HG03520 (cell line): ENCODE results near the gene RNF126.
"Not testable (repeated sequence)": the region's sequence is repeated elsewhere in the genome, so short reads cannot be mapped to it uniquely, and the experiment has no call there.

ENCODE experiments used
- ATAC-seq: cut with Tn5 transposase; IDR thresholded peaks from one replicate; pipeline ENCODE4 v1.9.1; 2021; ENCODE audit warnings: mild to moderate bottlenecking, moderate library complexity; ENCODE audit not compliant: unreplicated experiment

RNF126 gene

DNA sequence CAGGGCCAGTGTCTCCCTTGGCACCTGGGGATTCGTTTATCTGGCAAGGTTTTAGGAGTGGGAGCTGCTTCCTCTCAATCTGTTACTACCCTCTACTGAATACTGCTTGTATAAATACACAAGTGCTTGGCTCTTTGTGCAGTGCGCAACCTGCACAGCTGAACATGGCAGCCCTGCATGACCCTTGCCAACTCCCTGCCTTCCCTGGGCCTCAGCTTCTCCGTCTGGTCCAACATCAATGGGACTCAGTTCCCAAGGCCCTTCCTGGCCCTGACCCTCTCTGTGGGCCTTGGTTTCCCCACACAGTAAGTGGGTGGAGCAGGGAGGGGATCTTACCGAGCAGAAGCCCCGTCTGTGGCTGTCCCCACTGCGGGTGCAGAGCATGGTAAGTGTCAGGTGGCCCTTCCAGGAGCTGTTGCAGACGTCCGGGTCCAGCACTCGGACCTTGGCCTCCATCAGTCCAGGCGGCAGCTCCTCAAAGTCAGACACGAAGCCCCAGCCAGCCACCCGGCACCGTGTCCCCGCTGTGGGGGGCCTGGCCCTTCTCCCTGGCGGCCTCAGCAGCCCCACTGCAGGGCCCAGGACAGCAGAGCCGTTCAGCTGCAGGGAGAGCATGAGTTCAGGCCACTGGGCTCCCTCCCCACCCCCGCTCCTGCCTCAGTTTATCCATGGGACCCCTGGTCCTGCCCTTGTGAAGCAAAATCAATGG, 23.7 kb upstream of the RNF126 start:
- ATAC-seq = no peak

DNA sequence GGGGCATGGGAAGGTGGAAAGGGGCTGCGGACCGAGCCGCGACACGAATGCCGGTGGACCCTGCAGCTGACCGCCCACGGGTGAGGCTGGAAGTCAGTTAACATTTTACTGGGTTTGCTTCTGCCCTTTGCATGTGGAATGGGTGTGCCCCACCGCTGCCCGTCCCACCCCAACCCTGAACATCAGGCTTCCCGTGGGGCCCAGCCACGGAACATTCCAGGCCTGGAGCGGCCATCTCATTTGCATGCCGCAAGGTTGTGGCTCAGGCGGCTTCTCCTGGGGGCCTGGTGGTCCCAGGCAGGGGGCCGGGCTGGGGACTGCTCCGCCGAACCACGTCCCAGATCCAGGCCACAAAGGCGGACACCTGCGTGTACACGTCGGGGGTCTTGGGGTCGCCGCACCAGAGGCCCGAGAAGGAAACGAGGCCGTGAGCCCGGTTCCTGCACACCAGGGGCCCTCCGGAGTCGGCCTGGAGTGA, 22.5 kb upstream of the RNF126 start:
- no peak for ATAC-seq

DNA sequence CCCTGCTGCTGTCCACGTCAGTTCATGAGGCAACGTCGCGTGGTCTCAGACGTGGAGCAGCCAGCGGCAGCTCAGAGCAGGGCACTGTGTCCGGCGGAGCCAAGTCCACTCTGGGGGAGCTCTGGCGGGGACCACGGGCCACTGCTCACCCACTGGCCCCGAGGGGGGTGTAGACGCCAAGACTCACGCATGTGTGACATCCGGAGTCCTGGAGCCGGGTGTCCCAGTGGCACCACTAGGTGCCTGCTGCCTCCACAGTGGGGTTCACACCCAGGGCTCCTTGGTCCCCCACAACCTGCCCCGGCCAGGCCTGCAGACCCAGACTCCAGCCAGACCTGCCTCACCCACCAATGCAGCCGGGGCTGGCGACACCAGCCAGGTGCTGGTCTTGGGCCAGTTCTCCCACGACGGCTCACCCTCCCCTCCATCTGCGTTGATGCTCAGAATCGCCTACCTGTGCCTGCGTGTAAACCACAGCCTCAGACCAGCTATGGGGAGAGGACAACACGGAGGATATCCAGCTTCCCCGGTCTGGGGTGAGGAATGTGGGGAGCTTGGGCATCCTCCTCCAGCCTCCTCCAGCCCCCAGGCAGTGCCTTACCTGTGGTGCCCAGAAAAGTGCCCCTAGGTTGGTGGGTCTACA, 19.8 kb upstream of the RNF126 start:
- ATAC-seq = no peak

DNA sequence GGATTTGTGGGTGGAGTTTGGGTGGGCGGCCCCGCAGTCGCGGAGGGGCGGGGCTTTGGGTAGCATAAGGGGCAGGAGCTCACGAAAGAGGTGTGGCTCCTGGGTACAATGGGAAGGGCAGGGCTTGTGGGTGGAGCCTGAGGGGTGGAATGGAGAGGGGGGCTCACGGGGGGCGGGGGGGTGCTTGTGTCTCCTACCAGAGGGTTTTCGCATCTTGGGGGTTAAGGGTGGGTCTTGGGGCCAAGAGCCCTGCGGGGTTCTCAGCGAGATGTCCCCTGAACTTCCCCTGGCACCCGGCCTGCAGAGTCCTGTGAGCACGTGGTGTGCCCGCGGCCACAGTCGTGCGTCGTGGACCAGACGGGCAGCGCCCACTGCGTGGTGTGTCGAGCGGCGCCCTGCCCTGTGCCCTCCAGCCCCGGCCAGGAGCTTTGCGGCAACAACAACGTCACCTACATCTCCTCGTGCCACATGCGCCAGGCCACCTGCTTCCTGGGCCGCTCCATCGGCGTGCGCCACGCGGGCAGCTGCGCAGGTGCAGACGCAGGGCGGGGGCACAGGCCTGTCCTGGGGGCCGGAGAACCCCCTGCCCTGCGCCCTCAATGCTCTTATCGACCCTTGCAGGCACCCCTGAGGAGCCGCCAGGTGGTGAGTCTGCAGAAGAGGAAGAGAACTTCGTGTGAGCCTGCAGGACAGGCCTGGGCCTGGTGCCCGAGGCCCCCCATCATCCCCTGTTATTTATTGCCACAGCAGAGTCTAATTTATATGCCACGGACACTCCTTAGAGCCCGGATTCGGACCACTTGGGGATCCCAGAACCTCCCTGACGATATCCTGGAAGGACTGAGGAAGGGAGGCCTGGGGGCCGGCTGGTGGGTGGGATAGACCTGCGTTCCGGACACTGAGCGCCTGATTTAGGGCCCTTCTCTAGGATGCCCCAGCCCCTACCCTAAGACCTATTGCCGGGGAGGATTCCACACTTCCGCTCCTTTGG, 18.3 kb upstream of the RNF126 start:
- ATAC-seq = no peak

DNA sequence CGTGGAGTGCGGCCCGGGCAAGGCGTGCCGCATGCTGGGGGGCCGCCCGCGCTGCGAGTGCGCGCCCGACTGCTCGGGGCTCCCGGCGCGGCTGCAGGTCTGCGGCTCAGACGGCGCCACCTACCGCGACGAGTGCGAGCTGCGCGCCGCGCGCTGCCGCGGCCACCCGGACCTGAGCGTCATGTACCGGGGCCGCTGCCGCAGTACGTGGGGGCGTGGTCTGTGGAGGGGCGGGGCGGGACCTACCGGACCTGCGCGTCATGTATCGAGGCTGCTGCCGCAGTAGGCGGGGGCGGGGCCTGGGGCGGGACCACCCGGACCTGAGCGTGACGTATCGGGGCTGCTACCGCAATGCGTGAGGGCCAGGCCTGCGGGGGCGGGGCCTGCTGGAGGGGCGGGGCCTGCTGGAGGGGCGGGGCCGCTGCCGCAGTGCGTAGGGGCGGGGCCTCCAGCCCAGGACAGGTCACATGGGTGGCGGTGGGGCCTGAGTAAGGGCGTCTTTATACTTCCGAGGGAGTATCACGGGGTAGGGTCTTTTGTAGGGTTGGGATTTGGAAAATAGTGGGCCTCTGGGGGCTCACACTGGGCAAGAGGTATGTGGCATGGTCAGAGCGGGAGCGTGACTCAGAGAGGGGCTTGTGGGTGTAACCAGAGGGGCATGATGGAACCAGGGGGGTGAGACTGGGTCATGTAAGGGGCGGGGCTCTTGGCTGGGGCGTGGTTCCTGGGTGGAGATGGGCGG, 17.4 kb upstream of the RNF126 start:
- peak; percentile 72 for ATAC-seq

DNA sequence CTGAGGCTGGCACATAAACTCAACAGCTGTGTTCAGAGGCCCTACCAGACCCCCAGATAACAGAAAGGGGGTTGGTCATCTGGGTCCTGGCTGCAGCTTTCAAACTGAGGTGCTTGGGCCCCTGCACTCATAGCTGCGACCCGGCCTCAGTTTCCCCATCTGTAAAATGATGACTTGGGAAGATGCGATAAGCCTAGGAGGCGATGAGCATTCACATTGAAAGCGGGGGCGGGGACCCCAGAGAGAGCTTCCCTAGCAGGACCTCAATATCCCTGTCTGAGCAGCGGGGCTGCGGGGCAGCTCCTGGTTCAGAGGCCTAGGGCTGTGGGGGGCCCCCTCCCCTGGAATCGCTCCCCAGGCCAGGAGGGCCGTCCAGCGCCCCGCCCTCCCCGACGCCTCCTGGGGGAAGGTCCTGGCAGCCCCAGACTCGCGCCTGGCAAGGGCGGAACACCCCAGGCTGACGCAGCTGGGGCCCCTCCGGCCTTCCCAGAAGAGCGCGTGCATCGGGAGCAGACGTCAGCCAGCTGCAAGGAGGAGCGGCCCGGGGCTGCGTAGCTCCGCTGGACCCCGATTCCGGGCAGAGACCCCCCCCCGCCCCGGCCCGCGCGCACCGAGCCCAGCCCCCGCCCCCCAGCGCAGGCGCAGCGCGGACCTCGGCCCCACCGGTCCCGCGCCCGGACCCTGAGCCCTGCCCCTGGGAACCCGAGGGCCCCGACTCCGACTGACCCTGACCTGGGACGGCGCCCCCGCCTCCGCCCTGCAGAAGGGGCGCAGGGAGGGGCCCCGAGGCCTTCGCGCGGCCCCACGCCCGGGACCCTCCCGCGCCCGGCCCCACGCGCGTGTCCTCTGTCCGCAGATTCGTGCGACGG, 16.6 kb upstream of the RNF126 start:
- ATAC-seq = no peak

DNA sequence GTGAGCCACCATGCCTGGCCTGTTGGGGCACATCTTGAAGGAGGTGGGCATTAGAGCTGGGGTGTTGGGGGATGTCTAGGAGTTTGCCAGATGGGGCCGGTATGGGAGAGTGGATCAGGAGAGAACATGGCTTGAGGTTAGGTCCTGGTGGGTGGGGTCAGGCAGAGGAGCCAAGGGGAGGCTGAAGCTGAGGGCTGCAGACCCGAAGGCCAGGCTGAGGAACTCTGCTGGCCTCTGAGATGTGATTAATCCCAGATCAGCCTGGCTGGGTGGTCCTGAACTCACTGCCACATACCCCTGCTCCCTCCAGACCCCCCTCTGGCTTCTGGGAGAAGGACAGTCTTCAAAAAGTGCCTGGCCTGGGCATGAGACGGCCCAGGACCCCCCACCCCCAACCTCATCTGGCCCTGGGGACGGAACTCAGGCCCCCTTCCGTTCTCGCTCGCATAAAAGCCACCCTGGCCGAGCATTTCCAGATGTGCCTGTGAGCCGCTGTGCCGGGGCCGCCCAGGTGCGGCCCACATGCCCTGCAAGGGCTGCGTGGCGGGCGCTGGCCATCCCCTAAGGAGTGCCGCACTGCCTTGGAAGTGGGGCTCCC, 15.9 kb upstream of the RNF126 start:
- no peak for ATAC-seq

DNA sequence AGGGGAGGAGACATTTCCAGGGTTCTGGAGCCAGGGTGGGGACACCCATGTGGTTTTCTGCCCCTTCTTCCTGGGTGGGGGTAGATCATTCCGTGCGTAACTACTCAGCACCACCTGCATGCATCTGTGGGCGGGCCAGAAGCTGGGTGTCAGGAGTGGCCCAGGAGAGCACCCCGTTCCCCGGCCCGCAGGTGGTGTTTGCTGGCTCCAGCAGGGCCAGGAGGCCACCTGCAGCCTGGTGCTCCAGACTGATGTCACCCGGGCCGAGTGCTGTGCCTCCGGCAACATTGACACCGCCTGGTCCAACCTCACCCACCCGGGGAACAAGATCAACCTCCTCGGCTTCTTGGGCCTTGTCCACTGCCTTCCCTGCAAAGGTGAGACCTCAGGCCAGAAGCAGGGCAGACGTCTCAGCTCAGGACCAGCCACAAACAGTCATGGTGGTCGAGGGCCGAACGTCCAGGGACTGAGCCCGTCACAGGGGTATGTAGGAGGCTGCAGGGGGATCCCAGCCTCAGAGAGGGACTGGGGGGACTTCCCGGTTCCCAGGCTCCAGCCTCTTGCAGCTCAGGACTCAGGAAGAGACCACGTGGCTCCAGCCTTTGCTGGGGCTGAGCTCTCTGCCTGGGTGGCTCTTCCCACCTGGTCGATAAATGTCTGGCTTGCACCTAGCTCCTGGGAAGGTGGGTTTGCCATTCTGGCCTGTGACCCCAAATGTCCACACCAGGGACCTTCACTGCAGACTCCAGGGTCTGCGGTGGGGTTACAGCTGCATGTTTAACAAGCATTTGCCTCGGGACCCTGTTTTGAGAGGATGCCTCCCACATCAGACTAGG, 14.8 kb upstream of the RNF126 start:
- ATAC-seq = no peak

DNA sequence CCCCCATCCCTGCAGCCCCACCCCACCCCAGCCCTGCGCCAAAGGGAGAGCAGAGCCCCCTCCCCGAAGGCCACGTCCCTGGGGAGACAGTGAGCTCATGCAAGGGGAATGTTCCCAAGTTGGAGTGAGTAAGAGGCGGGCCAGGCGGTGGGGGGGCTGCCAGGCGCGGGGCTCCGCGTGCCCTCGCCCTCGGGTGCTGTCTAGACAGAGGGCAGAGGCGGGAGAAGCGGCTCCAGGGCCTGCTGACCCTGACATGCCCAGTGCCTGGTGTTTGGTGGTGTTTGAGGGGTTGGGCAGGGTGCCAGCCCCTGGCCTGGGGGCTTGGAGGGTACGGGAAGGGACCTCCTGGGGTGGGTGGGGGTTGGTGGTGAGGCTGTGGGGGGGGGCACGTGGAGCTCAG, 14.2 kb upstream of the RNF126 start:
- ATAC-seq = no peak

DNA sequence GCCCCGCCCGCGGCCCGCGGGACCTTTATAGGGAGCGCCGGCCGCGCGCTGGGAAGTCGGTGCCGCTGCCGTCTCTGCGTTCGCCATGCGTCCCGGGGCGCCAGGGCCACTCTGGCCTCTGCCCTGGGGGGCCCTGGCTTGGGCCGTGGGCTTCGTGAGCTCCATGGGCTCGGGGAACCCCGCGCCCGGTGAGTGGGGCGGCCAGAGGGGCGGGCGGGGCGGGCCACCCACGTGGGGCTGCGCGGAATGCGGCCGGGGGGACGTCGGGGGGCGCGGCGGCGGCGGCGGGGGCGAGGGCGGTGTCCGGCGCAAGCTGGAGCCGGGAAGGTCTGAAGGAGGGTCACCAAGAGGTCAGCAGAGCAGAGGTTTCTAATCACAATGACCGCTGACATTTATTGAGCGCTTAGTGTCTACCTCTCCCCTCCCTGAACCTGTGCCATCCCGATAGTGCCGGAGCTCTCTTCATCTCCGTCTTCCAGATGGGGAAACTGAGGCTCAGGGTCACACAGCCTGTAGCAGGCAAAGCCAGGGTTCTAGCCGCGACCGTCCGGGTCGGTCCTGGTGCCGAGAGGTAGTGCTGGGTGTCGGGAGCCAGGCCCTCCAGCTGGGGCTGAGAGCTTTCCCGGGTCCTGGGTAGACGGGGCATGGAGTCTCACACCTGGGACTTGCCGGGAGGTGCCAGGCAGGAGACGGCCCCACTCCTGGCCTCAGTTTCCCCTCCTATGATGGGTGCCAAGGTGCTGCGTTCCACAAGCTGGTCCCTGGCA, 13.5 kb upstream of the RNF126 start, which contains the start of gene FSTL3:
FSTL3 (plus strand) TSS at position 54 of the 767 bp plus-strand sequence; CDS start at position 86, 32 bp downstream.
- ATAC-seq = no peak

DNA sequence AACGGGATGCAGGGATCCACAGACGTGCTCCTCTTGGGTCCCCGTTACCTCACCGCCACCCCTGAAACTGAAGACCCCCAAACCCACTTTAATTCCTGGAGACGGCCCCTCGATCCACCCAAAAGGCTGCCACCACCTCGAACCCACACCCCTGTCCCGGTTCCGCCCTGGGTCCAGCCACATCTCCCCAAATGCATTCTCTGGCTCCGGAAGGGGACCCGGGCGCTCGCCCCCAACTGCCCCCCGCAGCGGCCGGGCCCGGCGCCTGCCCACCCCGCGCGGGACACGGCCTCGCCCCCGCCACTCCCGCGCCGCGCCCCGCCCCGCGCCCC, 13.0 kb upstream of the RNF126 start:
- ATAC-seq = no peak

DNA sequence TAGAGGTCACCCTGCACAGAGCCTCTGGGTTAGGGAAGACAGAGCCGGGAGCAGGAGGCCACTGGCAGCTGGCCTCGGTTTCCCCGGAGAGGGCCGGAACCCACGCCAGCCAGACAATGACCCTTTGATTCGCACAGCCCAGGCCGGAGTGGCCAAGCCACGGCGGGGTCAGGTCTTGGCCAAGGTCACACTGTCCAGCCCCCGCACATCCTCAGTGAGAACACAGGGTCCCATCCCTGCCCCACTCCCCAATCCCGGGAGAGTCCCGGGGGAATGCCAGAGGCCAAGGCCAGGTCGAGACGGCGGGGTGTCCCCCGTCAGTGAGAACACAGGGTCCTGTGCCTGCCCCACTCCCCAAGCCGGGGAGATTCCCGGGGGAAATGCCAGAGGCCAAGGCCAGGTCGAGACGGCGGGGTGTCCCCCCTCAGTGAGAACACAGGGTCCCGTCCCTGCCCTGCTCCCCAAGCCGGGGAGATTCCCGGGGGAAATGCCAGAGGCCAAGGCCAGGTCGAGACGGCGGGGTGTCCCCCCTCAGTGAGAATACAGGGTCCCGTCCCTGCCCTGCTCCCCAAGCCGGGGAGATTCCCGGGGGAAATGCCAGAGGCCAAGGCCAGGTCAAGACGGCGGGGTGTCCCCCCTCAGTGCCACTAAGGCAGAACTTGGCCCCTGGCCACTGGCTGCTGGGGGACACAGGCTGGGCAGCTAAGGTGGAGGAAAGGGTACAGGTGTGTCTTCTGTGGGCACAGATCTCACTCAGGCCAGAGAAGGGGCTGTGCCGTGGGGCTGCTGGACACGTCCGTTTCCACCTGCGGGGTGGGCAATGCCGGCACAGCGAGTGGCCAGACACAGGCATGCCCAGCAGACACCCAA, 11.5 kb upstream of the RNF126 start:
- ATAC-seq = no peak

DNA sequence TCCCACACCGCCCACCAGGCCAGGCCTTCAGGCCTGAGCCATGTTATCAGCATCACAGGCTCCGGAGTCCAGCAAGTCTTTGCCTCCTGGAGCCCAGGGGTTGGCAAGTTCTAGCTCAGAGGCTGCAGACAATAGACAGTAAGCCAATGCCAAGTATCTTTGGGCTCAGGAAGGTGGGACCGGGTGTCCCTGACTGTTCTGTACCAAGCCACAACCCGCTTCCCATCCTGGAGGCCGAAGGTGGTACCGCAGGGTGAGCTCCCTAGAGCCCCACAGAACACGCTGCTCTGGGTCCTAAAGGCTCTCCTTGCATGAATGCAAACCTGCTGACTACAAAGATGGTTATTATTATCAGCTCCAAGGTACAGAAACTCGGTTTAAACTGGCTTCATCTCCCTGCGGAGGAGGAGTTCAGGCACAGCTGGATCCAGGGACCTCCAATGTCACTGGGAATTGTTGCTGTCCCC, 7.6 kb upstream of the RNF126 start:
- no peak for ATAC-seq

DNA sequence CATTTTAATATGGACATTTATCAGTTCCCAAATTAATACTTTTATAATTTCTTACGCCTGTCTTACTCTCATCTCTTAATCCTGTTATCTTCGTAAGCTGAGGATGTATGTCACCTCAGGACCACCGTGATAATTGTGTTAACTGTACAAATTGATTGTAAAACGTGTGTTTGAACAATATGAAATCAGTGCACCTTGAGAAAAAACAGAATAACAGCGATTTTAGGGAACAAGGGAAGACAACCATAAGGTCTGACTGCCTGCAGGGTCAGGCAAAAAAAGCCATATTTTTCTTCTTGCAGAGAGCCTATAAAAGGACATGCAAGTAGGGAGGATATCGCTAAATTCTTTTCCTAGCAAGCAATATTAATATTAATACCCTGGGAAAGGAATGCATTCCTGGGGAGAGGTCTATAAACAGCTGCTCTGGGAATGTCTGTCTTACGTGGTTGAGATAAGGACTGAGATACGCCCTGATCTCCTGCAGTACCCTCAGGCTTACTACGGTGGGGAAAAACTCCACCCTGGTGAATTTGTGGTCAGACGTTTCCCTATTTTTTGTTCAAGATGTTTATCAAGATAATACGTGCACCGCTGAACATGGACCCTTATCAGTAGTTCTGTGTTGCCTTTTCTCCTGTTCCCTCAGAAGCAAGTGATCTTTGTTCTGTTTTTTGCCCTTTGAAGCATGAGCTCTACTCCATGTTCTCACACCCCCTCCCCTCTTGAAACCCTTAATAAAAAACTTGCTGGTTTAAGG, 5.8 kb upstream of the RNF126 start:
- ATAC-seq = not testable (repeated sequence)

DNA sequence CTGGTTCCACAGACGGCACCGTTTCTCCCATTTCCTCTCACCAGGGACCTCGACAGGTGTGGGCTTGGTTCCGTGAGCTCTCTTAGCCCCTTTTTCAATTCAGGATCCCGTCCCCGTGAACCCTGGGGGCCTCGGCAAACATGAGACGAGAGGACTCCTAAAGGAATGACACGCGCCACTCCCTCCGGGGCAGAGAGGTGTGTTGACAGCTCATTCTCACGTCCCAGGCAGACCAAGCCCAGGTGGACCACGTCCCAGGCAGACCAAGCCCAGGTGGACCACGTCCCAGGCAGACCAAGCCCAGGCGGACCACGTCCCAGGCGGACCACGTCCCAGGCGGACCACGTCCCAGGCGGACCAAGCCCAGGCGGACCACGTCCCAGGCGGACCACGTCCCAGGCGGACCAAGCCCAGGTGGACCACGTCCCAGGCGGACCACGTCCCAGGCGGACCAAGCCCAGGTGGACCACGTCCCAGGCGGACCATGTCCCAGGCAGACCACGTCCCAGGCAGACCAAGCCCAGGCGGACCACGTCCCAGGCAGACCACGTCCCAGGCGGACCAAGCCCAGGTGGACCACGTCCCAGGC, 4.1 kb upstream of the RNF126 start:
- ATAC-seq = not testable (repeated sequence)
